Activated naive CD8-positive, alpha-beta T cell treated with anti-CD3 and anti-CD28 coated beads, Interleukin-2, amount 50 U/mL, for 24 hours (primary cell): ENCODE results near the gene ASB6.
"Not testable (repeated sequence)": the region's sequence is repeated elsewhere in the genome, so short reads cannot be mapped to it uniquely, and the experiment has no call there.

Experiments
- ATAC-seq: fragments of 150-1000 bp; cut with Tn5 transposase; one replicate; pipeline ENCODE4 v1.10.0; 2021
- DNase-seq: peaks from one replicate; pipeline ENCODE4 v3.0.0; 2021
- H3K27ac Mint-ChIP-seq: one replicate; pipeline ENCODE4 v1.8.0; 2021; ENCODE audit warnings: mild to moderate bottlenecking, mixed read lengths
- H3K27me3 Mint-ChIP-seq: one replicate; pipeline ENCODE4 v1.8.0; 2021; ENCODE audit warnings: mixed read lengths
- H3K36me3 Mint-ChIP-seq: one replicate; pipeline ENCODE4 v1.8.0; 2021; ENCODE audit warnings: low read depth, mixed read lengths
- H3K4me1 Mint-ChIP-seq: one replicate; pipeline ENCODE4 v1.8.0; 2021; ENCODE audit warnings: mixed read lengths
- H3K4me3 Mint-ChIP-seq: one replicate; pipeline ENCODE4 v1.8.0; 2021; ENCODE audit warnings: mild to moderate bottlenecking, moderate library complexity, mixed read lengths
- H3K9me3 Mint-ChIP-seq: one replicate; pipeline ENCODE4 v1.8.0; 2021; ENCODE audit warnings: mixed read lengths

Gene ASB6

GRCh38 chr9:129673602-129674001, 31.7 kb upstream of the ASB6 start:
- peaks cover 7% of the 10 kb centered on the region for H3K4me1 Mint-ChIP-seq
- H3K27ac Mint-ChIP-seq = no peak overlapping the region
- peaks cover 21% of the 10 kb centered on the region for H3K27me3 Mint-ChIP-seq

GRCh38 chr9:129672702-129673101, 30.8 kb upstream of the ASB6 start:
- Mint-ChIP-seq H3K9me3 (no peaks in the 10 kb centered on the region), H3K27me3 (peaks cover 19% of the 10 kb centered on the region), H3K4me3 (no peak overlapping the region), H3K27ac (no peak overlapping the region), H3K4me1 (peaks cover 7% of the 10 kb centered on the region), H3K36me3 (no peaks in the 10 kb centered on the region)
- DNase-seq (no peak), ATAC-seq (no peak)

More at GRCh38 chr9:129673602-129674001, 31.7 kb upstream of the ASB6 start:
- DNase-seq (no peak), ATAC-seq (no peak)
- Mint-ChIP-seq H3K36me3 (no peaks in the 10 kb centered on the region), H3K4me3 (no peak overlapping the region), H3K9me3 (no peaks in the 10 kb centered on the region)

GRCh38 chr9:129671519-129671918, 29.6 kb upstream of the ASB6 start:
- no peak overlapping the region for H3K4me3 Mint-ChIP-seq

GRCh38 chr9:129671065-129671464, 29.1 kb upstream of the ASB6 start:
- Mint-ChIP-seq H3K36me3 (no peaks in the 10 kb centered on the region), H3K4me3 (no peak overlapping the region), H3K4me1 (peaks cover 7% of the 10 kb centered on the region), H3K9me3 (no peaks in the 10 kb centered on the region), H3K27me3 (peaks cover 16% of the 10 kb centered on the region), H3K27ac (no peak overlapping the region)
- ATAC-seq (no peak), DNase-seq (no peak)

More at GRCh38 chr9:129671519-129671918, 29.6 kb upstream of the ASB6 start:
- H3K27ac Mint-ChIP-seq = no peak overlapping the region
- H3K27me3 Mint-ChIP-seq = peaks cover 17% of the 10 kb centered on the region
- DNase-seq (peak; percentile 38), ATAC-seq (peak; percentile 92)
- no peaks in the 10 kb centered on the region for H3K9me3 Mint-ChIP-seq
- H3K4me1 Mint-ChIP-seq = peaks cover 7% of the 10 kb centered on the region
- no peaks in the 10 kb centered on the region for H3K36me3 Mint-ChIP-seq

GRCh38 chr9:129669946-129670345, 28.0 kb upstream of the ASB6 start:
- H3K9me3 Mint-ChIP-seq = no peaks in the 10 kb centered on the region
- DNase-seq (no peak), ATAC-seq (no peak)
- H3K27me3 Mint-ChIP-seq = peaks cover 20% of the 10 kb centered on the region
- peaks cover 7% of the 10 kb centered on the region for H3K4me1 Mint-ChIP-seq
- H3K27ac Mint-ChIP-seq = no peak overlapping the region
- H3K4me3 Mint-ChIP-seq = no peak overlapping the region
- no peaks in the 10 kb centered on the region for H3K36me3 Mint-ChIP-seq

- Mint-ChIP-seq H3K36me3 (no peaks in the 10 kb centered on the region), H3K4me3 (no peak overlapping the region), H3K4me1 (peaks cover 7% of the 10 kb centered on the region), H3K27me3 (peaks cover 25% of the 10 kb centered on the region), H3K9me3 (no peaks in the 10 kb centered on the region), H3K27ac (no peak overlapping the region)
- no peak for ATAC-seq
- peak; percentile 16 for DNase-seq
These were observed 27.3 kb upstream of the ASB6 start for GRCh38 chr9:129669141-129669718.

- Mint-ChIP-seq H3K27me3 (peaks cover 24% of the 10 kb centered on the region), H3K36me3 (no peaks in the 10 kb centered on the region), H3K27ac (no peak overlapping the region), H3K4me3 (no peak overlapping the region), H3K4me1 (peaks cover 7% of the 10 kb centered on the region), H3K9me3 (no peaks in the 10 kb centered on the region)
- no peak for ATAC-seq
- no peak for DNase-seq
These were observed 25.9 kb upstream of the ASB6 start for GRCh38 chr9:129667850-129668249.

- Mint-ChIP-seq H3K36me3 (no peaks in the 10 kb centered on the region), H3K4me1 (peaks cover 7% of the 10 kb centered on the region), H3K9me3 (no peaks in the 10 kb centered on the region), H3K4me3 (no peak overlapping the region), H3K27me3 (peaks cover 27% of the 10 kb centered on the region), H3K27ac (no peak overlapping the region)
- DNase-seq (no peak), ATAC-seq (no peak)
These were observed 25.4 kb upstream of the ASB6 start for GRCh38 chr9:129667378-129667777.

- Mint-ChIP-seq H3K9me3 (no peaks in the 10 kb centered on the region), H3K4me3 (no peak overlapping the region), H3K36me3 (no peaks in the 10 kb centered on the region), H3K27me3 (peaks cover 27% of the 10 kb centered on the region), H3K4me1 (peaks cover 5% of the 10 kb centered on the region), H3K27ac (no peak overlapping the region)
- DNase-seq (no peak), ATAC-seq (no peak)
These were observed 24.6 kb upstream of the ASB6 start for GRCh38 chr9:129666575-129666974.

GRCh38 chr9:129665814-129666520, 24.0 kb upstream of the ASB6 start:
- Mint-ChIP-seq H3K27me3 (peaks cover 27% of the 10 kb centered on the region), H3K27ac (no peak overlapping the region), H3K4me1 (peaks cover 2% of the 10 kb centered on the region), H3K9me3 (no peaks in the 10 kb centered on the region), H3K36me3 (no peaks in the 10 kb centered on the region), H3K4me3 (no peak overlapping the region)
- DNase-seq (no peak), ATAC-seq (no peak)

GRCh38 chr9:129665389-129665775, 23.4 kb upstream of the ASB6 start, which contains the start of gene PRRX2:
PRRX2 (plus strand) TSS chr9:129665647; CDS start chr9:129665868, 221 bp downstream.
- no peak within 1 kb of the TSS for H3K27ac Mint-ChIP-seq

GRCh38 chr9:129664746-129665388, 22.9 kb upstream of the ASB6 start:
- H3K4me1 Mint-ChIP-seq = no peaks in the 10 kb centered on the region
- ATAC-seq = no peak

More at GRCh38 chr9:129665389-129665775, 23.4 kb upstream of the ASB6 start, which contains the start of gene PRRX2:
- no peaks in the 10 kb centered on the region for H3K9me3 Mint-ChIP-seq
- H3K4me3 Mint-ChIP-seq = peak within 1 kb of the TSS; percentile 11
- peaks cover 30% of the 10 kb centered on the region for H3K27me3 Mint-ChIP-seq
- ATAC-seq = peak; percentile 69
- DNase-seq = peak; percentile 58
- H3K36me3 Mint-ChIP-seq = no peaks in the 10 kb centered on the region
- no peaks in the 10 kb centered on the region for H3K4me1 Mint-ChIP-seq

GRCh38 chr9:129662239-129662638, 20.3 kb upstream of the ASB6 start:
- H3K27me3 Mint-ChIP-seq = peaks cover 19% of the 10 kb centered on the region
- not testable (repeated sequence) for H3K4me3 Mint-ChIP-seq, H3K27ac Mint-ChIP-seq, H3K36me3 Mint-ChIP-seq, ATAC-seq, DNase-seq, H3K4me1 Mint-ChIP-seq, H3K9me3 Mint-ChIP-seq

More at GRCh38 chr9:129664746-129665388, 22.9 kb upstream of the ASB6 start:
- Mint-ChIP-seq H3K27ac (no peak overlapping the region), H3K27me3 (peaks cover 27% of the 10 kb centered on the region), H3K9me3 (no peaks in the 10 kb centered on the region), H3K4me3 (peak overlapping the region; percentile 11), H3K36me3 (no peaks in the 10 kb centered on the region)
- no peak for DNase-seq

- Mint-ChIP-seq H3K4me1 (no peaks in the 10 kb centered on the region), H3K9me3 (no peaks in the 10 kb centered on the region), H3K36me3 (no peaks in the 10 kb centered on the region), H3K4me3 (no peak overlapping the region), H3K27ac (no peak overlapping the region), H3K27me3 (peaks cover 16% of the 10 kb centered on the region)
- ATAC-seq (no peak), DNase-seq (no peak)
These were observed 19.1 kb upstream of the ASB6 start for GRCh38 chr9:129661029-129661428.
